CD4-positive, CD25-positive, alpha-beta regulatory T cell (primary cell): ENCODE measurements around the gene WDR70. TPM values are rescaled to one million over a fixed set of nuclear protein-coding genes. Genes with fewer than 3 reads are reported as not detected.
"Not testable (repeated sequence)": the region's sequence is repeated elsewhere in the genome, so short reads cannot be mapped to it uniquely, and the experiment has no call there.

Experiments
- ATAC-seq, 2 donors: fragments of 150-1000 bp; cut with Tn5 transposase; one replicate each; pipeline ENCODE4 v1.10.0; 2021; ENCODE audit warnings: low read depth in 2 of 2, moderate number of reproducible peaks in 2 of 2, moderate library complexity in 1 of 2
- DNase-seq, 3 donors: peaks; one replicate each; pipeline versions ENCODE4 v3.0.0 to v3.0.0-alpha.2; 2012 to 2022; ENCODE audit warnings: mixed read lengths in 1 of 3
- H3K27ac ChIP-seq: one replicate; pipeline ENCODE4 v1.7.0; 2013; ENCODE audit warnings: mild to moderate bottlenecking, low read length; ENCODE audit not compliant: insufficient read depth, poor library complexity, severe bottlenecking
- H3K27me3 ChIP-seq: one replicate; pipeline ENCODE4 v1.7.0; 2013; ENCODE audit warnings: low read length; ENCODE audit not compliant: control insufficient read depth, insufficient read depth
- H3K36me3 ChIP-seq: one replicate; pipeline ENCODE4 v1.7.0; 2013; ENCODE audit warnings: mild to moderate bottlenecking, low read length, moderate library complexity; ENCODE audit not compliant: control insufficient read depth, insufficient read depth
- H3K4me1 ChIP-seq: 2 replicates; pipeline ENCODE4 v1.7.0; 2013; ENCODE audit warnings: mild to moderate bottlenecking, low read length; ENCODE audit not compliant: insufficient read depth, control insufficient read depth, poor library complexity, severe bottlenecking
- H3K4me3 ChIP-seq: one replicate; pipeline ENCODE4 v1.7.0; 2013; ENCODE audit warnings: low read depth, mild to moderate bottlenecking, low read length, moderate library complexity
- H3K9me3 ChIP-seq, 2 experiments: 1 replicate in 1 of 2; 2 replicates in 1 of 2; pipeline ENCODE4 v1.7.0; 2013; ENCODE audit warnings: low read length in 2 of 2, mild to moderate bottlenecking in 1 of 2, moderate library complexity in 1 of 2; ENCODE audit not compliant: control insufficient read depth in 2 of 2
- H3K27ac Mint-ChIP-seq, 3 donors: one replicate each; pipeline ENCODE4 v1.8.0; 2020 to 2022; ENCODE audit warnings: mild to moderate bottlenecking in 3 of 3, mixed read lengths in 3 of 3, moderate library complexity in 2 of 3
- H3K27me3 Mint-ChIP-seq: one replicate; pipeline ENCODE4 v1.8.0; 2022; ENCODE audit warnings: mild to moderate bottlenecking, mixed read lengths
- H3K36me3 Mint-ChIP-seq: one replicate; pipeline ENCODE4 v1.8.0; 2020; ENCODE audit warnings: mixed read lengths
- H3K4me1 Mint-ChIP-seq, 4 donors: one replicate each; pipeline ENCODE4 v1.8.0; 2020 to 2022; ENCODE audit warnings: mixed read lengths in 4 of 4, mild to moderate bottlenecking in 1 of 4
- H3K4me3 Mint-ChIP-seq, 4 donors: one replicate each; pipeline ENCODE4 v1.8.0; 2020 to 2022; ENCODE audit warnings: mild to moderate bottlenecking in 4 of 4, mixed read lengths in 4 of 4, moderate library complexity in 3 of 4
- H3K9me3 Mint-ChIP-seq, 7 donors: one replicate each; pipeline ENCODE4 v1.8.0; 2020 to 2022; ENCODE audit warnings: mixed read lengths in 7 of 7, mild to moderate bottlenecking in 3 of 7, moderate library complexity in 2 of 7
- polyA plus RNA-seq, 4 donors: library from polyadenylated mRNA; unstranded; fragments of 300-500 nt; fragmentation: Illumina TruSeq; gene quantifications; one replicate each; pipeline ENCODE4 v1.2.3, GENCODE V29; 2021
- total RNA-seq: library from RNA; stranded (reverse); gene quantifications from one replicate; pipeline ENCODE4 v1.2.3, GENCODE V29; 2022

Gene WDR70
- total and polyA plus RNA-seq, 5 donors from 2014 or later, result 15.9 to 35.3 (median 24.9) TPM

GRCh38 chr5:37378066-37378465 is 1.1 kb upstream of the WDR70 start:
- H3K4me3 Mint-ChIP-seq, result peak overlapping the region; percentile 72 to 97 (median 75)
- not testable (repeated sequence) for H3K36me3 ChIP-seq

GRCh38 chr5:37391591-37391990 is 12.5 kb downstream of the WDR70 start:
- ATAC-seq, result no peak
- no peaks in the 10 kb centered on the region for H3K9me3 Mint-ChIP-seq
- H3K36me3 Mint-ChIP-seq, result peaks cover 28% of the 10 kb centered on the region
- no peaks in the 10 kb centered on the region for H3K27me3 Mint-ChIP-seq
- Histone ChIP-seq H3K36me3 (peaks cover 42% of the 10 kb centered on the region), H3K27ac (no peak overlapping the region), H3K4me1 (no peaks in the 10 kb centered on the region), H3K4me3 (no peak overlapping the region), H3K9me3 (no peaks in the 10 kb centered on the region), H3K27me3 (no peaks in the 10 kb centered on the region)
- H3K4me1 Mint-ChIP-seq, result peaks cover 8 to 17% (median 10%) of the 10 kb centered on the region in 4 donors
- H3K27ac Mint-ChIP-seq, result no peak overlapping the region
- no peak overlapping the region for H3K4me3 Mint-ChIP-seq
- no peak for DNase-seq

More at GRCh38 chr5:37378066-37378465, 1.1 kb upstream of the WDR70 start:
- not testable (repeated sequence) for ATAC-seq, H3K27ac Mint-ChIP-seq, H3K27me3 ChIP-seq, DNase-seq, H3K9me3 Mint-ChIP-seq, H3K27ac ChIP-seq, H3K9me3 ChIP-seq, H3K4me3 ChIP-seq, H3K4me1 ChIP-seq, H3K36me3 Mint-ChIP-seq
- Mint-ChIP-seq H3K27me3 (peaks cover 14% of the 10 kb centered on the region), H3K4me1 (peaks cover 0 to 24% (median 8%) of the 10 kb centered on the region in 4 donors)

- peaks cover 33% of the 10 kb centered on the region for H3K36me3 Mint-ChIP-seq
- no peaks in the 10 kb centered on the region for H3K4me1 ChIP-seq
- no peaks in the 10 kb centered on the region for H3K27me3 ChIP-seq
- no peaks in the 10 kb centered on the region for H3K9me3 ChIP-seq
- H3K4me1 Mint-ChIP-seq, result peaks cover 2 to 10% (median 4%) of the 10 kb centered on the region in 4 donors
- H3K27ac ChIP-seq, result no peak overlapping the region
- H3K4me3 ChIP-seq, result no peak overlapping the region
- no peak overlapping the region for H3K4me3 Mint-ChIP-seq
- no peak overlapping the region for H3K27ac Mint-ChIP-seq
- no peaks in the 10 kb centered on the region for H3K9me3 Mint-ChIP-seq
- peaks cover 58% of the 10 kb centered on the region for H3K36me3 ChIP-seq
- no peaks in the 10 kb centered on the region for H3K27me3 Mint-ChIP-seq
- DNase-seq (no peak), ATAC-seq (no peak)
These were observed 17.2 kb downstream of the WDR70 start for GRCh38 chr5:37396352-37396751.

GRCh38 chr5:37400501-37400900 is 21.4 kb downstream of the WDR70 start:
- DNase-seq (no peak), ATAC-seq (no peak)
- Mint-ChIP-seq H3K4me3 (no peak overlapping the region), H3K27me3 (no peaks in the 10 kb centered on the region), H3K36me3 (peaks cover 35% of the 10 kb centered on the region), H3K9me3 (peaks cover 0 to 2% (median 0%) of the 10 kb centered on the region in 7 donors), H3K27ac (no peak overlapping the region), H3K4me1 (peaks cover 0 to 4% (median 0%) of the 10 kb centered on the region in 4 donors)
- Histone ChIP-seq H3K9me3 (no peaks in the 10 kb centered on the region), H3K4me1 (no peaks in the 10 kb centered on the region), H3K27me3 (no peaks in the 10 kb centered on the region), H3K4me3 (no peak overlapping the region), H3K36me3 (peaks cover 34% of the 10 kb centered on the region), H3K27ac (no peak overlapping the region)

GRCh38 chr5:37412515-37412914 is 33.4 kb downstream of the WDR70 start:
- Histone ChIP-seq H3K27ac (no peak overlapping the region), H3K27me3 (no peaks in the 10 kb centered on the region), H3K9me3 (no peaks in the 10 kb centered on the region), H3K4me1 (no peaks in the 10 kb centered on the region), H3K4me3 (no peak overlapping the region), H3K36me3 (peaks cover 26% of the 10 kb centered on the region)
- DNase-seq (no peak), ATAC-seq (no peak)
- Mint-ChIP-seq H3K36me3 (peaks cover 14% of the 10 kb centered on the region), H3K9me3 (no peaks in the 10 kb centered on the region), H3K27ac (peak overlapping the region in 1 of 3 donors; percentile 80), H3K4me1 (peaks cover 0 to 2% (median 0%) of the 10 kb centered on the region in 4 donors), H3K27me3 (no peaks in the 10 kb centered on the region), H3K4me3 (no peak overlapping the region)

GRCh38 chr5:37415456-37415855 is 36.3 kb downstream of the WDR70 start:
- not testable (repeated sequence) for ATAC-seq, DNase-seq, H3K27me3 Mint-ChIP-seq

GRCh38 chr5:37417347-37417746 is 38.2 kb downstream of the WDR70 start:
- Histone ChIP-seq H3K9me3 (no peaks in the 10 kb centered on the region), H3K36me3 (peaks cover 13% of the 10 kb centered on the region), H3K27me3 (no peaks in the 10 kb centered on the region), H3K4me1 (no peaks in the 10 kb centered on the region), H3K27ac (no peak overlapping the region), H3K4me3 (no peak overlapping the region)
- no peak for DNase-seq
- peaks cover 0 to 7% (median under 1%) of the 10 kb centered on the region in 4 donors for H3K4me1 Mint-ChIP-seq
- peaks cover 24% of the 10 kb centered on the region for H3K36me3 Mint-ChIP-seq
- no peaks in the 10 kb centered on the region for H3K27me3 Mint-ChIP-seq
- no peak overlapping the region for H3K4me3 Mint-ChIP-seq
- no peak for ATAC-seq
- H3K9me3 Mint-ChIP-seq, result no peaks in the 10 kb centered on the region
- peak overlapping the region in 1 of 3 donors; percentile 43 for H3K27ac Mint-ChIP-seq

More at GRCh38 chr5:37415456-37415855, 36.3 kb downstream of the WDR70 start:
- H3K36me3 Mint-ChIP-seq, result peaks cover 21% of the 10 kb centered on the region
- H3K36me3 ChIP-seq, result peaks cover 21% of the 10 kb centered on the region
- H3K4me3 Mint-ChIP-seq, H3K4me1 Mint-ChIP-seq, H3K27ac Mint-ChIP-seq, H3K4me1 ChIP-seq, H3K9me3 ChIP-seq, H3K27me3 ChIP-seq, H3K27ac ChIP-seq, H3K9me3 Mint-ChIP-seq, H3K4me3 ChIP-seq: not testable (repeated sequence)

GRCh38 chr5:37424441-37424840 is 45.3 kb downstream of the WDR70 start:
- no peak overlapping the region for H3K27ac ChIP-seq
- H3K4me1 Mint-ChIP-seq, result peaks cover 5 to 11% (median 9%) of the 10 kb centered on the region in 4 donors
- no peak overlapping the region for H3K27ac Mint-ChIP-seq
- no peaks in the 10 kb centered on the region for H3K4me1 ChIP-seq
- no peaks in the 10 kb centered on the region for H3K9me3 Mint-ChIP-seq
- H3K9me3 ChIP-seq, result no peaks in the 10 kb centered on the region
- peaks cover 17% of the 10 kb centered on the region for H3K36me3 Mint-ChIP-seq
- no peak for DNase-seq
- H3K27me3 ChIP-seq, result no peaks in the 10 kb centered on the region
- no peak for ATAC-seq
- peaks cover 16% of the 10 kb centered on the region for H3K36me3 ChIP-seq
- no peak overlapping the region for H3K4me3 Mint-ChIP-seq
- no peak overlapping the region for H3K4me3 ChIP-seq
- H3K27me3 Mint-ChIP-seq, result no peaks in the 10 kb centered on the region
